ENCODE results near the gene MMRN2.

- TF ChIP-seq, protein P1, sequence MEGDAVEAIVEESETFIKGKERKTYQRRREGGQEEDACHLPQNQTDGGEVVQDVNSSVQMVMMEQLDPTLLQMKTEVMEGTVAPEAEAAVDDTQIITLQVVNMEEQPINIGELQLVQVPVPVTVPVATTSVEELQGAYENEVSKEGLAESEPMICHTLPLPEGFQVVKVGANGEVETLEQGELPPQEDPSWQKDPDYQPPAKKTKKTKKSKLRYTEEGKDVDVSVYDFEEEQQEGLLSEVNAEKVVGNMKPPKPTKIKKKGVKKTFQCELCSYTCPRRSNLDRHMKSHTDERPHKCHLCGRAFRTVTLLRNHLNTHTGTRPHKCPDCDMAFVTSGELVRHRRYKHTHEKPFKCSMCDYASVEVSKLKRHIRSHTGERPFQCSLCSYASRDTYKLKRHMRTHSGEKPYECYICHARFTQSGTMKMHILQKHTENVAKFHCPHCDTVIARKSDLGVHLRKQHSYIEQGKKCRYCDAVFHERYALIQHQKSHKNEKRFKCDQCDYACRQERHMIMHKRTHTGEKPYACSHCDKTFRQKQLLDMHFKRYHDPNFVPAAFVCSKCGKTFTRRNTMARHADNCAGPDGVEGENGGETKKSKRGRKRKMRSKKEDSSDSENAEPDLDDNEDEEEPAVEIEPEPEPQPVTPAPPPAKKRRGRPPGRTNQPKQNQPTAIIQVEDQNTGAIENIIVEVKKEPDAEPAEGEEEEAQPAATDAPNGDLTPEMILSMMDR (IDR thresholded peaks at IDR 0.05), result no peak
- no peak for TF ChIP-seq EP300 (IDR thresholded peaks at IDR 0.05)
These were observed 1.1 kb downstream of the MMRN2 start for GRCh38 chr10:86956195-86956847.
